ENCODE results near the gene ADRA2B. TPM values are rescaled to one million over a fixed set of nuclear protein-coding genes. Genes with fewer than 3 reads are reported as not detected.
A peak's percentile ranks its signal among the peaks of the same experiment; 100 is the strongest.

ADRA2B gene
- total RNA-seq, 2 donors from 2014 or later = 4.1 to 7.1 TPM

GRCh38 chr2:96097951-96098823, 18.2 kb downstream of the ADRA2B start:
- no peak for DNase-seq (ENCODE audit: low spot score)
- intact Hi-C loops (cut with DNase I) = no loop called here

DNA sequence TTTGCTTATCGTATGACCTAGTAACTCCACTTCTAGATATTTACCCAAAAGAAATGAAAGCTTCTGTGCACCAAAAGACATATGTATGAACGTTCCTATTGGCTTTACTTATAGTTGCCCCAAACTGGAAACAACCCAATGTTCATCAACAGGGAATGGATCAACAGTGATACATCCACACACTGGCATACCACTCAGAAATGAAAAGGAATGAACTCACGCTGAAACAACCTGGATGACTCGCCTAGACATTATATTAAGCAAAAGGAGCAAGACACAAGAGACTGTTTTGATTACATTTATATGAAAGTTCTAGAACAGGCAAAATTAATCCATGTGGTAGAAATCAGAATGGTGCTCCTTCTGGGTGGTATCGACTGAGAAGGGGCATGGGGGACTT, 18.9 kb downstream of the ADRA2B start:
- intact Hi-C loops (cut with DNase I) = no loop called here

DNA sequence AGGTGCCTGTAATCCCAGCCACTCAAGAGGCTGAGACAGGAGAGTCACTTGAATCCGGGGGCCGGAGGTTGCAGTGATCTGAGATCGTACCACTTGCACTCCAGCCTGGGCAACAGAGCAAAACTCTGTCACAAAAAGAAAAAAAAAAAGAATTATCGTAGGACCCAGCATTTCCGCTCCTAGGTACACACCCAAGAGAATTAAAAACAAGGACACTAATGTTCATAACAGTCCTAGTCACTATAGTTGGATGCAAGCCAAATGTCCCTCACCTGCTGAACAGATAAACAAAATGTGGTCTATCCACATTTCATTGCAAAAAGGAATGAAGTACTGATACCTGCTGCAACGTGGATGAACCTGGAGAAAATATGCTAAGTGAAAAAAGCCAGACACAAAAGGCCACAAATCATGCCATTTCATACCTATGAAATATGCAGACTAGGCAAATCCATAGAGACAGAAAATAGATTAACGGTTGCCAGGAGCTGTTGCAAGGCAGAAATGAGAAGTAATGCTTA, 21.2 kb downstream of the ADRA2B start:
- intact Hi-C loops (cut with DNase I) = no loop called here
- DNase-seq (ENCODE audit: low spot score) = peak; percentile 52

More for the DNA sequence above, 18.9 kb downstream of the ADRA2B start:
- no peak for DNase-seq (ENCODE audit: low spot score)

DNA sequence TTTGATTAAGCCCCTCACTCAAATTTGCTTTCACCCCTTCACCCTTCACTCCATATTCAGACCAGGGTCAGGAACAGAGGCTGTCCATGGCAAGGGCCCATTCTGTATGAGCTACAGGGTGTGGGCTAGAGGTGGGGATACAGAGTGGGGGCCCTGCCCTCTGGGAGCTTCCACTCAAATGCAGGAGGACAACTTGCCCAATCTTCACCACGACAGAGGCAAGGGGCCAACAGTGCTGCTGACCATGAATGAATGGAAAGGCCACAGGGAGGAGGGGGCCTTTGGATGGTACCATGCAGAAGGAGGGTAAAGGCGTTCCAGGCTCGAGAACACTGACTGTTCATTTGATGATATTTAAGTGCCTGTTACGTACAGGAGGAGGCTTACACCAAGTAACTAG, 22.8 kb downstream of the ADRA2B start:
- peak; percentile 5 for DNase-seq (ENCODE audit: low spot score)
- intact Hi-C loops (cut with DNase I) = no loop called here

- peak; percentile 50 for DNase-seq (ENCODE audit: low spot score)
Observed at GRCh38 chr2:96092951-96093350, 23.4 kb downstream of the ADRA2B start.

DNA sequence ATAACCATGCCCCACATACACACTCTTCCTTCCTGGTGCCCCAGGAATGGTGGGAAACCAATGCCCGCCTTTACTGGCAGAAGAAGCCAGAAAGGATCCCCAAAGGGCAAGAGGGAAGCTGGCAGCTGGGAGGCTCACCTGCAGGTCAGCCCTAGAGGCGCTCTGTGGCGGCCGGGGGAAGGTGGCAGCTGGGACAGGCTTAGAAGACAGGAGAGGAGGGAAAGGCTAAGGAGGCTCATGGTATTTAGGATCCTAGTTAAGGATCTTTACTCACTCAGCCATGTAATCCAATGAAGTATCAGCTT, 23.8 kb downstream of the ADRA2B start:
- intact Hi-C loops (cut with DNase I) = no loop called here
- DNase-seq (ENCODE audit: low spot score) = peak; percentile 56

More at GRCh38 chr2:96092951-96093350, 23.4 kb downstream of the ADRA2B start:
- intact Hi-C loops (cut with DNase I) = no loop called here

DNA sequence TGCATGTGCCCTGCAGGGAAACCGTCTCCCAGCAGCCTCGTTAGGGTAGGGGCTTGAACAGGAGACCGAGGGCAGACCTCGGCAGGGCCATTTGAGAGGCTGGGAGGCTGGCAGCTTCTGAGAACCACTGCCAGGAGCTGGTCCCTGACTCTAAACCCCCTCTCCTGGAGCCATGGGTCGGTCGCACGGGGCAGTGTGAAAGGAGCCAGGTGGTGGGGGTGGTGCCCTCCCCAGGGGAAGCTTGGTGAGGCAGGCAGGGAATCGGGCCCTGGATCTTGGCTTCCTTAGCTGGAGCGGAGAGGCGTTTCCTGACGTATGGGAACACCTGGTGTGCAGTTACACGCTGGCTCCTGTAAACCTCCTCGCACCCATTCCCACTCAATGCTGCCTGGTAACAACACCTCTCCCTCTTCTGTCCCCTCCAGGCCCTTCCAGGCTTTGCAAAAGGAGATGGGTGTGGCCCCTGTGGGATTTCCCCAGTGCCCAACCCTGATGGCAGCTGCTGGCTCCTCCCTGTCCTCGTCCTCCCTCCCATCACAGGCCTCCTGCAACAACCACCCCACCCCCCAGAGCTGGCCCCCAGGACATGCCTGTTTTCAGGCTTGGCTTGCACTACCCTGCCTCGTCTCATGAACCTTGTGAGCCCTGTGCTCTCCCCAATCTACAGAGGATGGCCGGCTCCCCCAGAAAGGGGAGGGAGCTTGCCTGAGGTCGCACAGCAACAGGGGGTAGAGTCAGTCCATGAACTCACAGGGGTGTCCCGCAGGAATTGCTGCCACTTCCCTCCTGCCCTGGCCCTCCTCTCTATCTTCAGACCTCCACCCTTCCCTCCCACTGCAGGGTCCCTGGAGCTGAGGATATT, 24.4 kb downstream of the ADRA2B start:
- peak; percentile 62 for DNase-seq (ENCODE audit: low spot score)
- intact Hi-C loops (cut with DNase I) = no loop called here

DNA sequence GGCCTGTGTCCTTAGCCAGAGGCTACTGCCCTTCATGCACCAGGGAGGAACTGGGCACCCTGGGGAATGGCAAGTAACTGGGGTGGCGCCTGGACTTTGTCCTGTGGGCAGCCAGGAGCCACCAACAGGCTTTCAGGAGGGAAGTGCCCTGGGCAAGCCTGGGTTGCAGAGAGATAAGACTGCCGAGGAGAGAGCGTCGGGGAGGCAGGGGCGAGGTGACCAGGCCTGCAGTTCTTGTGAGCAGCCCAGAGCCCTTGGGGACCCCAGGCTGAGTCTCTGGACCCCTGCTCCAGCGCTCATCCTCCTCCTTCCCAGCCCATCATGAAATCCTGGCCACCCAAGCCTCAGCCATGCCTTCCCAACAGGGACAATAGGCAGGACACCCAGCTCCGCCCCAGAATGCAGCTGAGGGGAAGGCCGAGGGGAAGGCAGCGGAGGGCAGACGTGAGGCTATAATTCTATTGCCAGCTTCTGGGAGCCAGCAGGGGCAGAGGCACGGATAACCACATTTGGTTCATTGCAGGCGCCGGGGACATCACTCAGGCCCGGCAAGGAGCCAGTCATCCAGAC, 25.1 kb downstream of the ADRA2B start:
- intact Hi-C loops (cut with DNase I) = no loop called here
- DNase-seq (ENCODE audit: low spot score) = peak; percentile 62

- peak; percentile 36 for DNase-seq (ENCODE audit: low spot score)
- intact Hi-C loops (cut with DNase I) = no loop called here
Observed at GRCh38 chr2:96090196-96090926, 26.0 kb downstream of the ADRA2B start.

GRCh38 chr2:96089356-96090195, 26.8 kb downstream of the ADRA2B start:
- peak; percentile 71 for DNase-seq (ENCODE audit: low spot score)
- intact Hi-C loops (cut with DNase I) = no loop called here

DNA sequence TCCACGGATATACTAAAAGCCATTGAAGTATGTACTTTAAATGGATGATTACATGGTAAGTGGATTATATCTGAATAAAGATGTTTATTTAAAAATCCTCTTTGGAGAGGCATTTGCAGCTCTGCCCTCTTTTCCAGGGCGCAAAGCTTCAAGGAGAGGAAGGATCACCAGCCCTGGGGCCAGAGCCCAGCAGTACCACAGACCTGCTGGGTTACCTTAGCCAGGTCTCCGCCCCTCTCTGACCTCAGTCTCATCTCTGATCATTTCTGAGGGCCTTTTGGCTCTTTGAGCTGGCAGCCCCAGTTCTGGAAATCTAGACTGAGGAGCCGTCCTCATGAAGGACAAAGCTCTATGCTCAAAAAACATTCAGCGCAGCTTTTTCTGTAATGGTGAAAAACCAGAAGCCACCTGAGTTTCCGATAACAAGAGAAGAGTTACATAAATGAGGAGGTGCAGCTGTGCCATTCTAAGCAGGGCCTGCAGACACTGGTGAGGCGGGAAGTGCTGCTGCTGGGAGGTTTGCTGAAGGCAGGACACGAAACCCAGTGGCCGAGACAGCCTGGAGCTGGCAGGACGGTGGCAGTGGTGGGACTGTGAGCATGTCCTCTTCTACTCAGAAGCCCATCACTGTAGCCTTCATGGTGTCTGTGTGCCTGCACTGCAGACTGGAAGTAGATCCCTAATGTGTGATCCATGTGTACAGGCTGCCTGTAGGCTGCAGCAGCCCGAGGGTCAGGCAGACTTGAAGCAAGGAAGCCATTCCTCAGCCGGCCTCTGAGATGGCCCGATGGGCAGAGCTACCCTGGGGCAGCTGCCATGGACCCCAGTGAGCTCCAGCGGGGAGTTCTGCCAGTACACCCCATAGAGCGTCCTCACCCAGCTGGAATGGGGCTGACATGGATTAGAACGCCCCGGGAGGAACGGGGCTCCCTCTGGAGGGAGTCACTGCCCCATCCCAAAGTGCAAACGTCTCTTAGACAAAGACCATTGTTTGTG, 27.7 kb downstream of the ADRA2B start:
- peak; percentile 40 for DNase-seq (ENCODE audit: low spot score)
- intact Hi-C loops (cut with DNase I) = no loop called here

GRCh38 chr2:96087130-96087529, 29.2 kb downstream of the ADRA2B start:
- no peak for DNase-seq (ENCODE audit: low spot score)
- intact Hi-C loops (cut with DNase I) = no loop called here

DNA sequence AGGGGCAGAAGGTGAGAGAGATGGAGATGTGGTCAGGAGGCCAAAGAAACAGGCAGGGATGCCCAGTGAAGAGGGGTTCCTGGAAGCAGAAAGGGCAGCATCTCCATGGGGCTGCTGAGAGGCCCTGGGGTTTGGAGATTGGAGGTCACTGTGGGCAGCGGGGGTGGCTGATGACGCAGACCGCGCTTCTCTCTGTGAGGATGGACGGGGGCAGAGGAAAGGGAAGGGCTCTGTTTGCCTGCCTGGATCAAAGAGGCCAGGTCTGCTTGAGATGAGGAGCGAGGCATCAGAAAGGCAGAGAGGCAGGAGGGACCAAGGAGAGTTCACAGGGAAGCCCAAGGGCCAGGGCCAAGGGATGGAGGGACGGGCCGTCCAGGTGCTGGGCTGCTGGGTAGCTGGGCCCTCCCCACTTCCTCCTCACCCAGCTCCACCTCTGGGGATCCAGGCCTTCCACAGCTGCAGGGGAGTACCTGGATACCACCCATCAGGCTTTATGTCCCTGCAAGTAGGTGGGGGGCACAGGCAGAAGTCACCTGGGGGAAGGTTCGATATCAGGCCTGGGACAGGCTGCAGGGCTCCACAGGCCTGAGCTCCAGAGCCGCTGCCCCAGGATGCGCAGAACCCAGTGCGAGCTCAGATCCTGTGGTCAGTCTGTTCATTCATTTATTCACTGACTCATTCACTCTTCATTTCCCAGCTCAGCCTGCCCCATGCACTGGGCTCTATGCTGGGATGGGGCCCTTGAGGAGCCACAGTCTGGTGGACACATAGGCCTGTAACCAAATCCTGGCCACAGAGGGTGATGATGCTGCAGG, 30.6 kb downstream of the ADRA2B start:
- intact Hi-C loops (cut with DNase I) = no loop called here
- DNase-seq (ENCODE audit: low spot score) = peak; percentile 60

GRCh38 chr2:96084858-96085518, 31.4 kb downstream of the ADRA2B start:
- DNase-seq (ENCODE audit: low spot score) = peak; percentile 55
- intact Hi-C loops (cut with DNase I) = loop anchor here in 1 of 2 donors (5.0 kb wide), 1 partner anchor 32 kb away; the partner anchor contains the start of gene ADRA2B

- DNase-seq (ENCODE audit: low spot score) = peak; percentile 77
- intact Hi-C loops (cut with DNase I) = loop anchor here in 1 of 2 donors (5.0 kb wide), 1 partner anchor 33 kb away; the partner anchor contains the start of gene ADRA2B
Observed at GRCh38 chr2:96083989-96084857, 32.1 kb downstream of the ADRA2B start.
